Right atrium auricular region (tissue), 2 donors: Measurements from ENCODE around the gene TMEM123. TPM values are rescaled to one million over a fixed set of nuclear protein-coding genes. Genes with fewer than 3 reads are reported as not detected.
A peak's percentile ranks its signal among the peaks of the same experiment; 100 is the strongest.

ENCODE experiments used
- DNase-seq: peaks from one replicate; pipeline ENCODE4 v3.0.0-alpha.2; 2019; ENCODE audit warnings: low spot score
- H3K27ac ChIP-seq, 2 donors: fragments of 200-600 bp; sonication (generic); 1 replicate in 1 of 2; 2 replicates in 1 of 2; pipeline ENCODE4 v1.5.1; 2016 to 2019
- H3K27me3 ChIP-seq, 2 donors: fragments of 200-600 bp; sonication (generic); one replicate each; pipeline versions ENCODE4 v1.5.1 to v1.6.0; 2017 to 2019
- H3K36me3 ChIP-seq: fragments of 200-600 bp; sonication (generic); one replicate; pipeline ENCODE4 v1.5.1; 2016
- H3K4me1 ChIP-seq, 2 donors: fragments of 200-600 bp; sonication (generic); one replicate each; pipeline versions ENCODE4 v1.5.1 to v1.6.0; 2017 to 2019
- H3K4me3 ChIP-seq, 2 donors: fragments of 200-600 bp; sonication (generic); 1 replicate in 1 of 2; 2 replicates in 1 of 2; pipeline ENCODE4 v1.5.1; 2017 to 2019; ENCODE audit warnings: mild to moderate bottlenecking in 1 of 2, moderate library complexity in 1 of 2
- H3K9me3 ChIP-seq, 2 donors: fragments of 200-600 bp; sonication (generic); one replicate each; pipeline ENCODE4 v1.5.1; 2019
- CTCF ChIP-seq, 2 donors: fragments of 200-600 bp; sonication (generic); IDR thresholded peaks; one replicate each; pipeline ENCODE4 v1.5.1; 2019; ENCODE audit warnings: antibody characterized with exemption in 2 of 2
- total RNA-seq, 2 donors: library from RNA; depleted of rRNA; stranded (reverse); fragments of >200 nt; gene quantifications; one replicate each; pipeline ENCODE4 v1.1.0, GENCODE V29; 2016

Gene TMEM123
- total RNA-seq, 2 donors from 2014 or later, result 72.8 to 80.7 TPM

GRCh38 chr11:102457865-102458264, 5.3 kb upstream of the TMEM123 start:
- Histone ChIP-seq H3K4me3 (no peak overlapping the region), H3K9me3 (no peaks in the 10 kb centered on the region), H3K36me3 (no peaks in the 10 kb centered on the region), H3K27me3 (no peaks in the 10 kb centered on the region), H3K4me1 (peaks cover 0 to 6% of the 10 kb centered on the region in 2 donors), H3K27ac (no peak overlapping the region)
- TF ChIP-seq CTCF (IDR thresholded peaks at IDR 0.05), result no peak
- DNase-seq, result no peak

- H3K27me3 ChIP-seq, result no peaks in the 10 kb centered on the region
- H3K9me3 ChIP-seq, result no peaks in the 10 kb centered on the region
- H3K4me3 ChIP-seq, result no peak overlapping the region
- no peak for TF ChIP-seq CTCF (IDR thresholded peaks at IDR 0.05)
- peaks cover 0 to 6% of the 10 kb centered on the region in 2 donors for H3K4me1 ChIP-seq
- H3K27ac ChIP-seq, result no peak overlapping the region
- no peak for DNase-seq
- no peaks in the 10 kb centered on the region for H3K36me3 ChIP-seq
Observed at GRCh38 chr11:102457056-102457677, 4.6 kb upstream of the TMEM123 start.

- Histone ChIP-seq H3K4me3 (no peak overlapping the region), H3K27me3 (no peaks in the 10 kb centered on the region)
Observed at GRCh38 chr11:102456381-102456780, 3.8 kb upstream of the TMEM123 start.

GRCh38 chr11:102453921-102454320, 1.4 kb upstream of the TMEM123 start:
- H3K27ac ChIP-seq, result no peak overlapping the region
- TF ChIP-seq CTCF (IDR thresholded peaks at IDR 0.05), result no peak
- H3K4me1 ChIP-seq, result peaks cover 0 to 28% of the 10 kb centered on the region in 2 donors
- no peaks in the 10 kb centered on the region for H3K9me3 ChIP-seq
- no peaks in the 10 kb centered on the region for H3K36me3 ChIP-seq
- DNase-seq, result no peak
- no peak overlapping the region for H3K4me3 ChIP-seq
- H3K27me3 ChIP-seq, result no peaks in the 10 kb centered on the region

More at GRCh38 chr11:102456381-102456780, 3.8 kb upstream of the TMEM123 start:
- Histone ChIP-seq H3K4me1 (peaks cover 0 to 6% of the 10 kb centered on the region in 2 donors), H3K27ac (no peak overlapping the region), H3K36me3 (no peaks in the 10 kb centered on the region), H3K9me3 (no peaks in the 10 kb centered on the region)
- DNase-seq, result no peak
- no peak for TF ChIP-seq CTCF (IDR thresholded peaks at IDR 0.05)

GRCh38 chr11:102453302-102453695, 734 bp upstream of the TMEM123 start:
- Histone ChIP-seq H3K4me3 (peak overlapping the region; percentile 63 to 80), H3K36me3 (no peaks in the 10 kb centered on the region), H3K27me3 (no peaks in the 10 kb centered on the region), H3K9me3 (no peaks in the 10 kb centered on the region), H3K27ac (peak overlapping the region; percentile 83 to 89), H3K4me1 (peaks cover 0 to 33% of the 10 kb centered on the region in 2 donors)
- DNase-seq, result no peak
- no peak for TF ChIP-seq CTCF (IDR thresholded peaks at IDR 0.05)
